HG02981 (cell line): Measurements from ENCODE around the gene MAGEF1.

Experiments
- ATAC-seq: cut with Tn5 transposase; IDR thresholded peaks from one replicate; pipeline ENCODE4 v1.9.1; 2021; ENCODE audit warnings: mild to moderate bottlenecking, moderate library complexity; ENCODE audit not compliant: unreplicated experiment

Gene MAGEF1

DNA sequence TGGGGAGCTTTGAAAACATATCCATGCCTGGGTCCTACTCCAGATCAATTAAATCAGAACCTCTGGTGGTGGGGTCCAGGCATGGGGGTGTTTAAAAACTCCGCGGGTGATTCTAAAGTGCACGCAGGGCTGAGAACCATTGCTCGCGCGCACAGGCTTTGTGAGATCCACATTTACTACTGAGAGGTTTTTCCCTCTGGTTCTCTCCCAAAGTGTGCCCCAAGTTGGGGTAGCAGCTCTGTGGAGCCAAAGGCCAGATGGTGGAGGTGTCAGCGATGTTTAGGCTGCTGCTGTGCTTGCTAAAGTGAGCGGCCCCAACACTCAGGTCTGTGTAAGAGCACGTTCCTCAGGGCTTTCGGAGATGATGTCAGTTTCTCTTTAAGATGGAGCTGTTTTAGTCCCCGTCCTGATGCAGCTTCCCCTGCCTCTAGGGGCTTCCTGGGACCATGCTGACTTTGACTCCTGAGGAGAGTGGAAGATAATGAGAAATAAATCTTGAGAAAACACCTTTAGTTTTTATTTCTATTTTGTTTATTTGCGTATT lies 13.4 kb upstream of the MAGEF1 start:
- no peak for ATAC-seq

DNA sequence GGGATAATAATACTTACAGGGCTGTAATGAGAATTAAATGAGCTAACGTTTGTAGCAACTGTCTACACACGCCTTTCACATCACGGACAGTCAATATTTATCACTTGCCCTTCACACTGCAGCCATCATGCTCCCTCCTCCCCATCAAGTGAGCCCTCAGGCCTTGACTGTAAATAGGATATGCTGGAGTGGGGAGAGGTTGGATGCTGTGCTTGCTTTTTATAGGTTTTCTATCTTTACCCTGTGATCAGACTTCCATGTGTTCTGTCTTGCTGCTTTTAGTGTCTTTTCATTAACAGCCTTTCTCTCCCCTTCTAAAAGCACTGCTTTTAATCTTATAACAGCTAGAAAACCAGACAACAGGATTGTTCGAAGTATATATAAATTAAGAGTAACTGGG lies 12.8 kb upstream of the MAGEF1 start:
- no peak for ATAC-seq

DNA sequence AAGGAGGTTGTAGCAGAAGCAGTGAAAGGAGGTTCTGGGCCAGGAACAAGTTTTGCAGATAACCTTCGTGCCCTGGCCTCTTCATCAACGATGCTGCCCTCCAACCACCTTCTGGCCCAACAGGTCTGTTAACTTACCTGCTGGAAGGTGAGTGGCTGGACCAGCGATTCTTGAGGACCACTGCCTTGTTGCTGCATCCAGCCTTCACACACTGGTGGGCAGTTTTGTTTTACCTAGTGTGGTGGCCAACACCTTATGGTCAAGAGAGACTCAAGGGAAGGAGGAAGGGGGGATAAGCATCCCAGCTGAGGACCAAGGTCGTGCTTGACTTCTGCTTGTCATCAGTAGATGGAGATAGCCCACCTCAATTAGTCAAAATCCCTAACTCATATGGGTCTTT lies 7.8 kb upstream of the MAGEF1 start:
- no peak for ATAC-seq

- ATAC-seq: no peak
Observed at GRCh38 chr3:184718431-184718830, 6.6 kb upstream of the MAGEF1 start.

DNA sequence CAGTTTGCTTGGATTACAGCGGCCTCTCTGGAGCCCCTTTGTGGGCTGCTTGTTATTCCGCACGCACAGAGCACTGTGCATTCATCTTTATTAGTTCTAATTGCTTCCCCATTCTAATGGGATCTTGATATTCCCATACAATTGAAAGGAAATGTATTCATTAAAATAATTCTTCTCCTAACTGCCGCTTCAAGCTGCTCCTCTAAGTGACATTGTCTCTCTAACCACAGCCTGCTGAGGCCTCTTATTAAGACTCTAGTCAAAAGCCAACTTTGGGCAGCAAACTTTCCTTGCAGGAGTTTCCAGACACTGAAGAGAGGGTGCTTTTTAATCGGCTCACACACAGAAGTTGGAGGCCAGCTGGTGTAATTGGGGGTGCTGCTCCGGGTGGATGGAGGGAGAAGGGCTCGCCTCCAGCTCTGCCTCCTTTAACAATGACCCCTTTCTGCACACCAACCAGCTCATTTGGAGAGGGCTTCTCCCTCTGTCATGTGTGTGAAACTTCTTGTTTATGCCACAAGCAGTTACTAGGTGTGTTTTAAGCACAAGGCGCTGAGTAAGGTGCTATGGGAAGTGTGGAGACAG lies 5.6 kb upstream of the MAGEF1 start:
- no peak for ATAC-seq

DNA sequence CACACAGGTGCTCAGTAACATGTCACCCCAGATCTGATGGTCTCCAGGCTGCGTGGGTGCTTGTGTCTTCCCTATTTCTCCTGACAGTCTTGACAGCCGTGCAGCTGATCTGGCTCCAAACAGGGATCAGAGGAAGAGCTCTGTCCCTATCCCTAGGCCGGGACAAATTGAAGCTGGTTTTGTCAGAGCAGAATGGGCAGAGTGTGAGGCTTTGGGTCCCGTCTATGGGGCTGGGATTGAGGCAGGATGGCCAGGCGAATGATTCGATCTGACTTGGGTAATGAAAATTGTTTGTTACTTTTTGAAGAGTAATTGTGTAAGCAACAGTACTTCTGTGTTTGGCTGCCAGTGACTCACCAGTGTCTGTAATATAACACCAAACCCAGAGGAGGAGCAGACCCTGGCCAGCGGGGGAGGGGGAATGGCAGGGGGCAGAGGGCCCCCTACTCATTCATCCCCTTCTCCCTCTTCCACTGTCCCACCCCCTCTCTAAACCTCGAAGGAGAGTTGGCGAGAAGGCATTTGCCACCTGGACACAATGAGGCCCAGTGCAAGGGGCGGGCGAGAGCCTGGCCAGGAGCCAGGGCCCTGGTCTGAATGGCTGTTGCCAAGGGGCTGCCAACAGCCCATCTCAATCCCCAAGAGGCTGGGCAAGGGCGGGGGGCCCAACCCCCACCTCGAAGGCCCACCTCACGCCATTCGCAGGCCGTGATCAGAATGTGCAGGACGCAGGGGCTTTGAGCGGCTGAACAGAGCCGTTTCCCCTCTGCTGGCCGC lies 4.9 kb upstream of the MAGEF1 start:
- ATAC-seq: no peak

DNA sequence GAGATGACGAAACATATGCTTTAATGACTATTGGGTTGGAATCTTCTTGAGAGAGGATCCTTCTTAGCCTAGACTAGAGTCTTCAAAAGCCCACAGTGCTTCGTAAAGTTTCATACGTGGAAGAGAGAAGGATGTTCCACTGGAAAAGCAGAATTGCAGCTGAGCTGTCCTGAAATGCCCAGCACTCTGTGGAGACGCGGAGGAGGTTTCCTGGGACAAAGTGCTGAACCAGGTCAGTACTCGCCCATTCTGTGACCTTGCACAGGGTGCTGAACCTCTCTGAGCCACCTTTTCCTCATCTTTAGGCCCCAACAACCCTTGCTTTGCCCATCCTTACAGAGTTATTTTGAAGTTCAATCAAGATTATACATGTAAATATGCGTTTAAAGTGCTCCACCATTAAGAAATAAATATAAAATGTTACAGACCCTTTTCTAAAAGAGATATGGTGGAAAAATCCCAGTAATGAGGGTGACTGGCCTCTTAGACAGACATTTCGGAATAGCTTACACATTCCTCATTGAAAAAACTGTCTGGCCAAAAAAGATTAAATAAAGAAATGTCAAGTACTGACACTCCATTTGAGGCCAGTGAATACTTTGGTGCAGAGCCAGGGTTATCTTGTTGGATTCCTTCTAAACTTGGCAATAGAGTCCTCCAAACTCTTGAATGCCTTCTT lies 4.2 kb upstream of the MAGEF1 start:
- ATAC-seq: no peak

GRCh38 chr3:184713521-184713920 lies 1.7 kb upstream of the MAGEF1 start:
- ATAC-seq: no peak

DNA sequence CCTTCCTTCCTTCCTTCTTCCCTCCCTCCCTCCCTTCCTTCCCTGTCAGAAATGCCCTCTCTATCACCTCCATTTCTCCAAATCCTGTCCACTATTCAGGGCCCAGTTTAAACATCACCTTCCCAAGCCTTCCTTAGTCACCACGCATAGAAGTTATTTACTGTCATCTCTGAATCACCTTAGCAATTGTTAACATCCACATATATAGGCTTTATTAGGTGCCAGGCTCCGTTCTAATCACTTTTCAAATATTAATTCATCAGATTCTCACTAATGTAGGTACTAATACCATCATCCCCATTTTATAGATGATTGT lies 1.1 kb upstream of the MAGEF1 start:
- ATAC-seq: no peak

DNA sequence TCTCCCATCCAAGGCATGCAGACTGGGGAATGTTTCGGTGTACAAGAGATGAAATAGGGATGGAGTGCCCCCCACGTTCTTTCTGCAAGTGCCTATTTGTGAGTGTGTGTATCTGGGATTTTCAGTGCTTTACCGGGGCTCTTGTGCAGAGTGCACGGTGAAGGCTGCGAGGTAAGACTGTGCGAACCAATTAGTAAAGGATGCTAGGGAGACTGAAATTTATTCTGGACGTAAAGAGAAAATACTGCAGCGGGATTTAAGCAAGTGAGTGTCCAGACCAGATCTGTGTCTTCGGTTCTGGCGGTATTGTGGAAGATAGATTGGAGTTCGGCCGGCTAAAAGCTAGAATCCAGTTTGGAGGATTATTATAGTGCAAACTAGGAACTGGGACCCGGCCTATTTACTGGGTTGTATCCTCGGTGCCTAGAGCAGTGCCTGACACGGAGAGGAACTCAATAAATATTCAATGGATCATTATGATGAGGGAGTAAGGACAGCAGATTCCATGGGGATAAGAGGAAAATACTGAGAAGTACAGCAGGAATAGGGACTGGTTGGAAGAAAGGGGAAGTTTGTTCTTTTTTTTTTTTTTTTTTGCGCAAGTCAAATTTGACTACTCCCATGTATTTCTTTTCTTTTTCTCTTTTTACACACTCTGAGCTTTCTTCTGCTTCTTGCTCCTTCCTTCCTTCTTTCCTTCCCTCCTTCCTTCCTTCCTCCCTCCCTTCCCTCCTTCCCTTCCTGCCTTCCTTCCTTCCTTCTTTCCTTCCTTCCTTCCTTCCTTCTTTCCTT lies 580 bp upstream of the MAGEF1 start:
- peak; percentile 8 for ATAC-seq

DNA sequence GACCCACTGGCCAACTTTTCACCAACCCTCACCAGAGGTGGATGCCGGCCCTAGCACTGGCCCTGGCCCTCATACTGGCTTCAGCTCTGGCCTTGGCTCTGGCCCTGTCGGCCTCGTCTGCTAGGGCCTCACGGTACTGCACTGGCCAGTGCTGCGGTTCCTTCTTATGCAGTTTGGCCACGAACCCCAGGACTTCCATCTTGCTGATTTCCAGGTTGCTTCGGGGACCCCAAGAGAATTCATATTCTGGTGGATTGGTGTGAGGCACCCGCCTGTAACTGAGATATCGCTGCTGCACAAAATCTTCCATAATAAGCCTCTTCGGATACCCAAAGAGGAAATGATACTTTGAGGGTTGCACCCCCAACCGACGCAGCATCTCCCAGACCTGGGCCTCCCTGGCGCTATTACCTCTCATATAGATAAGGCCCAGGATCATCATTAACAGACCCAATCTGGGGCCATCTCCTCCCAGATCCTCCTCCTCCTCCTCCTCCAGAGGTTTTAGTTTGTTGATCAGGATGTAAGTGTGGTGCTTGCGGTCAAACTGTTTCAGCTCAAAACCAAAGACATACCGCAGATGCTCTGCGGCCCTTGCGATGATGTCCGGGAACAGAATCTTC lies 883 bp downstream of the MAGEF1 start:
- peak; percentile 37 for ATAC-seq

- ATAC-seq: no peak
Observed at GRCh38 chr3:184703657-184704056, 8.2 kb downstream of the MAGEF1 start.

DNA sequence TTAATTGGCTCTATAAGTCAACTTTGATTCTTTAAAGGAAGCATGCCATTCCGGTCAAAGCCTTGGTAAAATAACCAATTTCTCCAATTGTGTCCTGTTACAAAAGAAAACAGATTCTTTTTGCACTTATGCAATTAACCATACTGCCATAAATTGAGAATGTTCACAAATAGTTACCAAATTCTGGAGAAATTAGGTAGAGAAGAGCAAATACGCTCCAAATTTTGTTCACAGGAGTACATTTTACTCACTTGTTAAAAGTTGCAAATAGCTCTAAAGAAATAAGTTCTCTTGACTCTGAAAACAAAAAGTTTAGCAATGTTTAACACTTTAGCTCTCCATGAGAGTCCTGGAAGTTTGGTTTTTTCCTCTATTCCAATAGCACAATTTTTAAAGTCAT lies 11.1 kb downstream of the MAGEF1 start:
- no peak for ATAC-seq

DNA sequence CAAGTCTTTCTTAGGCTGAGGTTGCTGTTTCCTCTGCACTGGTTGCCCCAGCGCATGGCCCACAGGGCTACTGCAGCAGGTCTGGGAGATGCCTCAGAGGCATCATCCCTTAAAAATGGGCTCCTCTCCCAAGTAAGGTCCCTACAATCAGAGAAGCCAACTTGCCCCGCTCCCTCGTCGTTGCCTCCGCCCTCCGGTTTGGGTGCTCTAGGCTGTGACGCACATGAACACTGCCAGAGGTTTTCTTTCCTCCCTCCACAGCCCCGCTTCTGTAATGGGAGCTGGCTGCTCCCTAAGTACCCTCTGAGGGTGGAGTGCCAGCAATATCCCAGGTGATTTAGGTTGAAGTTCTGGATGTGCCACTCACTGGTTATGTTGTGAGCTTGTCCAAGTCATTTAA lies 14.0 kb downstream of the MAGEF1 start:
- ATAC-seq: no peak

DNA sequence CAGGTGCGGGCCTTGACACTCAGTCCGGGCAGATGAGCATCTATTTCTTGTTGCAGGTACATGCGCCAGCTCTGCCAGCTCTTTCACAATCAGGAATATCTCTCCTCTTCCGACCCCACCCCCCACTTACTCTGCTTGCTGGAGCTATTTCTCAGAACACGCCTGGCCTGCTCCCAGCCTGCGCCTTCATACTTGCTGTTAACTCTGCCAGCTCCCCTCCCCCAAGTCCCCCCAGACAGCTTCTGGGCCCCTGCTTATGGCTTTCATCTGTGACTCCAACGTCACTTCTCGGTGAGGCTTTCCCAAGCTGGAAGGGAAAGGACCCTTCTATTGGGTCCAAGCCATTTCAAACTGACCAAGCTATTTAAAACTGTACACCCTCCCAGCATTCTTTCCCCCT lies 15.2 kb downstream of the MAGEF1 start:
- no peak for ATAC-seq

DNA sequence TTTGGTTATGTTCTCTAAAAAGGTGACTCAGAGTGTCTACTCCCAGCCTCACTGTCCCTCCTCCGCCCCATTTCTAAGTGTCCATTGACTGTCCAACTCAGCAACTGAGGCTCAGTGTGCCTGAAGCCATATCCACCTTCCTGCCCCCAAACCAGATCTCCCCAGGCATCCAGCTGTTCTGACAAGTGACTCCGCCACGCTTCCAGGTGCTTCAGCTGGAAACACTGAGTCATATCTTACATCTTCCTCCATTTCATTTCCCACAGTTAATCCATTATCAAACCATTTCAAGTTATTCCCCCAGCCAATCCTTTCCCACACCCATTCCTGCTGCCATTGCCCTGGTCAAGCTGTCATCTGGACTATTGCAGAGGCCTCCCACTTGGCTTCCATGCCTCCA lies 17.1 kb downstream of the MAGEF1 start:
- no peak for ATAC-seq

GRCh38 chr3:184694133-184694665 lies 17.7 kb downstream of the MAGEF1 start:
- ATAC-seq: no peak

- no peak for ATAC-seq
Observed at GRCh38 chr3:184693011-184693975, 18.6 kb downstream of the MAGEF1 start.

DNA sequence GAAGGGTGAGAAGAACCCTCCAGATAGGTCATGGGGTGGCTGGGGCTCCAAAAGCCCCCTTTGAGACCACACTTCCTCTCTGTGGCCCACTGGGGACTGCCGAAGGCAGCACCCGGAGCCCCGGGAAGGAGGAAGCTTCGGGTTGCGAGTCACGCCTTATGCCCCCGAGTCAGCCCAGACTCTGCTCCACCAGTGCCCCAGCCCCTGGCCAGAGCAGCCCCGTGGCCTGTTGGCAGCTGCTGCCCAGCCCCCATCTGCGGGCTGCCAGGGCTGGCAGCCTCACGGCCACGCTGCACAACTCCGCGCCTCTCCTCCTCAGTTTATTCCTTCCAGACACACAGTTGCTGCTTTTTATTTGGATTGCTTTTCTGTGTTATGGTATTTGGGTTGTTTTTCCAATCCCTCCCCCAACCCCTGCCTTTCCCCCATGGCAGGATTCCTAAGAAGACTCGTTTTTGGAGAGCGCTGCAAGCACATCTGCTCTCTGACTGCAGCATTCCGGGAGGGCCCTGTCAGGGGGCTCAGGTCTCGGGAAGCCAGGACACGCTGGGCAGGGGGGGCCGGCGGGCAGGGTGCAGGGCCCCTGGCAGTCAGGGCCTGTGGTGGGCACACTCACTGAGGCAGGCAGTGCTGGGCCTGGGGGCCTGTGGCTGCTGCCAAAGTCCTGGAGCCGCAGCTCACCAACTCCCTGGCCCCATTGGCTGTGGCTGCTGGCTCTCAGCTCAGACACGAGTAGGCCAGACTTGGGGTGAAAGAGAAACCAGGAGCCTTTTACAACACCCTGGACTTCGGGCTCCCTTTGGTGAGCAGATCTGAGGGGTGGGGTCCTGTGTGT lies 20.2 kb downstream of the MAGEF1 start:
- no peak for ATAC-seq
